HepG2 (cell line): Measurements from ENCODE around the gene EPHA2. TPM values are rescaled to one million over a fixed set of nuclear protein-coding genes. Genes with fewer than 3 reads are reported as not detected.
A peak's percentile ranks its signal among the peaks of the same experiment; 100 is the strongest.

ENCODE experiments used
- AKAP8 ChIP-seq: sonication (generic); formaldehyde crosslinking; IDR thresholded peaks from 2 replicates; pipeline ENCODE4 v1.5.1; 2020; ENCODE audit warnings: mild to moderate bottlenecking, missing genetic modification reagents
- ARNT ChIP-seq: fragments of 450-650 bp; IDR thresholded peaks from 2 replicates; pipeline ENCODE4 v1.6.1; 2017
- ARNT2 ChIP-seq: sonication (generic); formaldehyde crosslinking; IDR thresholded peaks from 2 replicates; pipeline ENCODE4 v1.8.0; 2022; ENCODE audit warnings: mild to moderate bottlenecking, low read depth, missing genetic modification reagents, moderate library complexity
- ELF4 ChIP-seq: sonication (generic); formaldehyde crosslinking; IDR thresholded peaks from 2 replicates; pipeline ENCODE4 v1.5.0; 2020; ENCODE audit warnings: missing genetic modification reagents, mild to moderate bottlenecking, moderate library complexity, borderline replicate concordance
- FOXK2 ChIP-seq: fragments of 450-650 bp; IDR thresholded peaks from 2 replicates; pipeline ENCODE4 v1.6.1; 2016
- HOXA5 ChIP-seq: sonication (generic); formaldehyde crosslinking; IDR thresholded peaks from 2 replicates; pipeline ENCODE4 v1.4.0; 2020; ENCODE audit warnings: missing genetic modification reagents
- IRX3 ChIP-seq: sonication (generic); formaldehyde crosslinking; IDR thresholded peaks from 2 replicates; pipeline ENCODE4 v1.8.1; 2023; ENCODE audit warnings: mild to moderate bottlenecking, low read depth, missing genetic modification reagents, borderline replicate concordance
- KAT8 ChIP-seq: IDR thresholded peaks from 2 replicates; pipeline ENCODE4 v1.6.1; 2016; ENCODE audit warnings: missing genetic modification reagents, missing compliant biosample characterization
- KLF6 ChIP-seq: IDR thresholded peaks from 2 replicates; pipeline ENCODE4 v1.8.0; 2016; ENCODE audit warnings: missing biosample characterization, missing genetic modification reagents
- NRL ChIP-seq: sonication (generic); formaldehyde crosslinking; IDR thresholded peaks from 2 replicates; pipeline ENCODE4 v1.5.0; 2020; ENCODE audit warnings: missing genetic modification reagents, mild to moderate bottlenecking, moderate library complexity, borderline replicate concordance
- SCMH1 ChIP-seq: sonication (generic); formaldehyde crosslinking; IDR thresholded peaks from 2 replicates; pipeline ENCODE4 v1.9.0; 2021; ENCODE audit warnings: missing genetic modification reagents, mild to moderate bottlenecking, borderline replicate concordance
- SIN3B ChIP-seq: fragments of 150-350 bp; IDR thresholded peaks from 2 replicates; pipeline ENCODE4 v1.6.1; 2014; ENCODE audit warnings: low read length
- SOX5 ChIP-seq: IDR thresholded peaks from 2 replicates; pipeline ENCODE4 v1.6.1; 2016; ENCODE audit warnings: borderline replicate concordance
- SP140L ChIP-seq: sonication (generic); formaldehyde crosslinking; IDR thresholded peaks from 2 replicates; pipeline ENCODE4 v1.4.0; 2020; ENCODE audit warnings: missing genetic modification reagents, borderline replicate concordance
- TSC22D2 ChIP-seq: sonication (generic); formaldehyde crosslinking; IDR thresholded peaks from 2 replicates; pipeline ENCODE4 v1.5.1; 2020; ENCODE audit warnings: missing genetic modification reagents, mild to moderate bottlenecking, borderline replicate concordance
- ZBTB1 ChIP-seq: sonication (generic); formaldehyde crosslinking; IDR thresholded peaks from 2 replicates; pipeline ENCODE4 v1.4.0; 2020; ENCODE audit warnings: missing genetic modification reagents, borderline replicate concordance
- ZNF33A ChIP-seq: sonication (generic); formaldehyde crosslinking; IDR thresholded peaks from 2 replicates; pipeline ENCODE4 v1.5.1; 2020; ENCODE audit warnings: missing genetic modification reagents, mild to moderate bottlenecking, moderate library complexity, borderline replicate concordance
- ZNF468 ChIP-seq: sonication (generic); formaldehyde crosslinking; IDR thresholded peaks from 2 replicates; pipeline ENCODE4 v1.8.0; 2022; ENCODE audit warnings: mild to moderate bottlenecking, moderate library complexity, missing genetic modification reagents
- ZNF547 ChIP-seq: sonication (generic); formaldehyde crosslinking; IDR thresholded peaks from 2 replicates; pipeline ENCODE4 v1.5.1; 2020; ENCODE audit warnings: mild to moderate bottlenecking, missing genetic modification reagents
- ZNF569 ChIP-seq: sonication (generic); formaldehyde crosslinking; IDR thresholded peaks from 2 replicates; pipeline ENCODE4 v1.5.0; 2020; ENCODE audit warnings: mild to moderate bottlenecking, missing genetic modification reagents, moderate library complexity, borderline replicate concordance
- ZNF768 ChIP-seq: sonication (generic); formaldehyde crosslinking; IDR thresholded peaks from 2 replicates; pipeline ENCODE4 v1.4.0; 2020; ENCODE audit warnings: missing genetic modification reagents
- polyA plus RNA-seq, 8 experiments: library from polyadenylated mRNA; depleted of rRNA in 3 of 8; stranded (reverse) in 7 of 8; unstranded in 1 of 8; fragments of >200 nt; fragmentation: Illumina TruSeq in 4 of 8; extraction: Trizol in 4 of 8; gene quantifications; 2 replicates each; pipeline versions ENCODE4 v1.2.1 to v1.2.3, GENCODE V29; 2011 to 2016; ENCODE audit warnings: low read depth in 4 of 8, missing spikeins in 1 of 8, mixed read lengths in 1 of 8; ENCODE audit not compliant: insufficient read depth in 1 of 8
- total RNA-seq, 5 experiments: library from RNA; depleted of rRNA; stranded (reverse); fragments of >200 nt; fragmentation: Illumina TruSeq; extraction: Trizol; gene quantifications; 2 replicates each; pipeline ENCODE4 v1.2.3, GENCODE V29; 2016; ENCODE audit warnings: low read depth in 1 of 5
- TF ChIP-seq, protein P1 (sequence below): IDR thresholded peaks from 2 replicates; pipeline ENCODE4 v1.6.1; 2016
- TF ChIP-seq, protein P2 (sequence below): sonication (generic); formaldehyde crosslinking; IDR thresholded peaks from 2 replicates; pipeline ENCODE4 v1.8.0; 2022; ENCODE audit warnings: mild to moderate bottlenecking, missing genetic modification reagents, borderline replicate concordance
- TF ChIP-seq, protein P3 (sequence below): sonication (generic); formaldehyde crosslinking; conservative IDR thresholded peaks from 2 replicates; pipeline ENCODE4 v1.4.0; 2020; ENCODE audit warnings: mild to moderate bottlenecking, missing genetic modification reagents, moderate library complexity

EPHA2 gene
- total and polyA plus RNA-seq, 2 of the 13 experiments (the other 11 are each of a cell fraction or from before 2014, with no cell fraction given) = 33.6 to 53.6 TPM

DNA sequence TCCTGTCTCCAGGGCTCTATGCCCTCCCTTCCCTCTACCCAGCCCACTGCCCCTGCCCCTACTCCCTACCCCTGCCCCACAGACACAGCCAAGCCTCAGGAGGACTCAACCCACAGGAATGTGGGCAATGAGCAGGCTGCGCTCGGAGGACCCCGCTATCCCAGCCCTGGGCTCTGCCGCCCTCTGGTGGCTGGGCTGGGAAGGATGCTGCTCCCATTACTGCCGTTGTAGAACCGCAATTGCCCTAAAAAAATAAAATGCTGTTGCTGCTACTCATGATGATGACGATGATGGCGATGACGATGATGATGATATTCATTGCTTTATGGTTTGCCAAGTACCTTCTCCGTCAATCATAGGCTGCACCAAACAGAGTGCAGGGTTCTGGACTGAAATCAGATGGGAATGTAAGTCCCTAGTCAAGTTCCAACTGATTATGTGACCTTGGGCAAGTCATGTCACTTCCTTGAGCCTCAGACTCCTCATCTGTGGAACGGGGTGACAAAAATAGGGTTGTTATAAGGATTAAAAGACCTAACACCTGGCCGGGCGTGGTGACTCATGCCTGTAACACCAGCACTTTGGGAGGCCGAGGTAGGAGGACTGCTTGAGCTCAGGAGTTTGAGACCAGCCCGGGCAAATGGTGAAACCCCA is 32.0 kb upstream of the EPHA2 start (continued):
- no peak for TF ChIP-seq ZNF569 (CRISPR knock-in tag)
- no peak for TF ChIP-seq NRL (CRISPR knock-in tag)
- TF ChIP-seq, protein P1, sequence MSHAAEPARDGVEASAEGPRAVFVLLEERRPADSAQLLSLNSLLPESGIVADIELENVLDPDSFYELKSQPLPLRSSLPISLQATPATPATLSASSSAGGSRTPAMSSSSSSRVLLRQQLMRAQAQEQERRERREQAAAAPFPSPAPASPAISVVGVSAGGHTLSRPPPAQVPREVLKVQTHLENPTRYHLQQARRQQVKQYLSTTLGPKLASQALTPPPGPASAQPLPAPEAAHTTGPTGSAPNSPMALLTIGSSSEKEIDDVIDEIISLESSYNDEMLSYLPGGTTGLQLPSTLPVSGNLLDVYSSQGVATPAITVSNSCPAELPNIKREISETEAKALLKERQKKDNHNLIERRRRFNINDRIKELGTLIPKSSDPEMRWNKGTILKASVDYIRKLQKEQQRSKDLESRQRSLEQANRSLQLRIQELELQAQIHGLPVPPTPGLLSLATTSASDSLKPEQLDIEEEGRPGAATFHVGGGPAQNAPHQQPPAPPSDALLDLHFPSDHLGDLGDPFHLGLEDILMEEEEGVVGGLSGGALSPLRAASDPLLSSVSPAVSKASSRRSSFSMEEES (CRISPR knock-in tag) = no peak
- TF ChIP-seq ELF4 = no peak
- TF ChIP-seq SP140L (CRISPR knock-in tag) = no peak
- TF ChIP-seq SCMH1 (CRISPR knock-in tag) = no peak
- no peak for TF ChIP-seq ARNT
- no peak for TF ChIP-seq IRX3 (CRISPR knock-in tag)
- TF ChIP-seq TSC22D2 (CRISPR knock-in tag) = no peak
- no peak for TF ChIP-seq ARNT2
- 0 out of 2 replicates have a peak, but pooled peaks have one; percentile 44 for TF ChIP-seq ZNF547 (CRISPR knock-in tag)
- no peak for TF ChIP-seq FOXK2
- TF ChIP-seq, protein P2, sequence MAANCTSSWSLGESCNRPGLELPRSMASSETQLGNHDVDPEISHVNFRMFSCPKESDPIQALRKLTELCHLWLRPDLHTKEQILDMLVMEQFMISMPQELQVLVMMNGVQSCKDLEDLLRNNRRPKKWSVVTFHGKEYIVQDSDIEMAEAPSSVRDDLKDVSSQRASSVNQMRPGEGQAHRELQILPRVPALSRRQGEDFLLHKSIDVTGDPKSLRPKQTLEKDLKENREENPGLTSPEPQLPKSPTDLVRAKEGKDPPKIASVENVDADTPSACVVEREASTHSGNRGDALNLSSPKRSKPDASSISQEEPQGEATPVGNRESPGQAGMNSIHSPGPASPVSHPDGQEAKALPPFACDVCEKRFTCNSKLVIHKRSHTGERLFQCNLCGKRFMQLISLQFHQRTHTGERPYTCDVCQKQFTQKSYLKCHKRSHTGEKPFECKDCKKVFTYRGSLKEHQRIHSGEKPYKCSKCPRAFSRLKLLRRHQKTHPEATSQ = no peak
- TF ChIP-seq SIN3B = no peak
- 0 out of 2 replicates have a peak, but pooled peaks have one; percentile 33 for TF ChIP-seq SOX5 (CRISPR knock-in tag)
- peak; percentile 46; the same call in 1 of the 2 replicates for TF ChIP-seq KAT8 (CRISPR knock-in tag)
- TF ChIP-seq HOXA5 (CRISPR knock-in tag) = no peak
- no peak for TF ChIP-seq AKAP8 (CRISPR knock-in tag)
- TF ChIP-seq ZNF468 (CRISPR knock-in tag) = no peak
- no peak for TF ChIP-seq ZNF33A (CRISPR knock-in tag)
- TF ChIP-seq KLF6 = 0 out of 2 replicates have a peak, but pooled peaks have one; percentile 42
- TF ChIP-seq ZNF768 = peak; percentile 15; the same call in 1 of the 2 replicates
- no peak for TF ChIP-seq ZBTB1 (CRISPR knock-in tag)
- TF ChIP-seq, protein P3, sequence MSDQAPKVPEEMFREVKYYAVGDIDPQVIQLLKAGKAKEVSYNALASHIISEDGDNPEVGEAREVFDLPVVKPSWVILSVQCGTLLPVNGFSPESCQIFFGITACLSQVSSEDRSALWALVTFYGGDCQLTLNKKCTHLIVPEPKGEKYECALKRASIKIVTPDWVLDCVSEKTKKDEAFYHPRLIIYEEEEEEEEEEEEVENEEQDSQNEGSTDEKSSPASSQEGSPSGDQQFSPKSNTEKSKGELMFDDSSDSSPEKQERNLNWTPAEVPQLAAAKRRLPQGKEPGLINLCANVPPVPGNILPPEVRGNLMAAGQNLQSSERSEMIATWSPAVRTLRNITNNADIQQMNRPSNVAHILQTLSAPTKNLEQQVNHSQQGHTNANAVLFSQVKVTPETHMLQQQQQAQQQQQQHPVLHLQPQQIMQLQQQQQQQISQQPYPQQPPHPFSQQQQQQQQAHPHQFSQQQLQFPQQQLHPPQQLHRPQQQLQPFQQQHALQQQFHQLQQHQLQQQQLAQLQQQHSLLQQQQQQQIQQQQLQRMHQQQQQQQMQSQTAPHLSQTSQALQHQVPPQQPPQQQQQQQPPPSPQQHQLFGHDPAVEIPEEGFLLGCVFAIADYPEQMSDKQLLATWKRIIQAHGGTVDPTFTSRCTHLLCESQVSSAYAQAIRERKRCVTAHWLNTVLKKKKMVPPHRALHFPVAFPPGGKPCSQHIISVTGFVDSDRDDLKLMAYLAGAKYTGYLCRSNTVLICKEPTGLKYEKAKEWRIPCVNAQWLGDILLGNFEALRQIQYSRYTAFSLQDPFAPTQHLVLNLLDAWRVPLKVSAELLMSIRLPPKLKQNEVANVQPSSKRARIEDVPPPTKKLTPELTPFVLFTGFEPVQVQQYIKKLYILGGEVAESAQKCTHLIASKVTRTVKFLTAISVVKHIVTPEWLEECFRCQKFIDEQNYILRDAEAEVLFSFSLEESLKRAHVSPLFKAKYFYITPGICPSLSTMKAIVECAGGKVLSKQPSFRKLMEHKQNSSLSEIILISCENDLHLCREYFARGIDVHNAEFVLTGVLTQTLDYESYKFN (CRISPR knock-in tag) = no peak
